ENCODE measurements around the gene MGLL.

The MGLL gene

GRCh38 chr3:127770671-127771355 lies 51.5 kb downstream of the MGLL start:
- no peak for DNase-seq

GRCh38 chr3:127769284-127770081 lies 52.8 kb downstream of the MGLL start:
- no peak for DNase-seq

GRCh38 chr3:127768346-127769008 lies 53.8 kb downstream of the MGLL start:
- DNase-seq: no peak

- DNase-seq: no peak
These were observed 55.2 kb downstream of the MGLL start for GRCh38 chr3:127767126-127767525.

GRCh38 chr3:127765735-127766134 lies 56.6 kb downstream of the MGLL start:
- DNase-seq: no peak

- DNase-seq: no peak
These were observed 57.4 kb downstream of the MGLL start for GRCh38 chr3:127764841-127765362.

- DNase-seq: no peak
These were observed 58.0 kb downstream of the MGLL start for GRCh38 chr3:127764301-127764700.

- DNase-seq: no peak
These were observed 58.5 kb downstream of the MGLL start for GRCh38 chr3:127763816-127764215.

- no peak for DNase-seq
These were observed 59.0 kb downstream of the MGLL start for GRCh38 chr3:127763337-127763736.

GRCh38 chr3:127762787-127763105 lies 59.6 kb downstream of the MGLL start:
- DNase-seq: no peak

- DNase-seq: no peak
These were observed 60.1 kb downstream of the MGLL start for GRCh38 chr3:127762077-127762786.

GRCh38 chr3:127761441-127761801 lies 60.9 kb downstream of the MGLL start:
- DNase-seq: no peak

GRCh38 chr3:127760791-127761440 lies 61.4 kb downstream of the MGLL start:
- DNase-seq: no peak

- DNase-seq: no peak
These were observed 62.0 kb downstream of the MGLL start for GRCh38 chr3:127760361-127760760.

- DNase-seq: no peak
These were observed 62.5 kb downstream of the MGLL start for GRCh38 chr3:127759826-127760225.

GRCh38 chr3:127758013-127758412 lies 64.3 kb downstream of the MGLL start:
- DNase-seq: no peak

- no peak for DNase-seq
These were observed 67.0 kb downstream of the MGLL start for GRCh38 chr3:127755305-127755681.

GRCh38 chr3:127754411-127755304 lies 67.7 kb downstream of the MGLL start:
- peak in 1 of 2 donors; percentile 5 for DNase-seq

GRCh38 chr3:127753898-127754410 lies 68.4 kb downstream of the MGLL start:
- DNase-seq: no peak

- no peak for DNase-seq
These were observed 69.0 kb downstream of the MGLL start for GRCh38 chr3:127753338-127753737.

- no peak for DNase-seq
These were observed 70.5 kb downstream of the MGLL start for GRCh38 chr3:127751782-127752181.

Data from stimulated activated CD4-positive, alpha-beta T cell treated with anti-CD3 and anti-CD28 coated beads, Interleukin-2, amount 100 ng/mL, for 48 hours (primary cell).